NCI-H446 treated with DMSO at 0.1 percent for 48 hours (cell line): ENCODE results near the gene PAK5.

ENCODE experiments used
- DNase-seq: peaks from one replicate; lab custom pipeline; 2025; lab: John Stamatoyannopoulos, UW

The PAK5 gene

DNA sequence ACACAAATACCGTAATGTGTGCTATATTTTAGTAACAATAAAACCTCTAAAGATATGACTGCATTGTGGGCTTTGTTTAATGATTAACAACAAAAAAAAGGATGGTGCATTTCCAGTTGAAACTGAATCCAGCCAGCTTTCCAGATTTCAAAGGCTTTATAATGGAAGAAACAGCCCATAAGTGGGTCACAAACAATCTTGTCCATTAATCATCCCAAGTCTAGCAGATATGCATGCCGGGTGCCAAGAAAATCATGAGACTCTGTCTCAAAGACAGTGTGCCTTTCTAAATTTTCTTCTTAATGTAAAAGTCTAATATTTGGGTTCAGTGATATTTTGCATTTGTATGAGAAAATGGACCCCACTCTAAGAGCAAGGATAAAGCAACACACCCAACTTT is 345.1 kb downstream of the PAK5 start:
- peak; percentile 74 for DNase-seq

DNA sequence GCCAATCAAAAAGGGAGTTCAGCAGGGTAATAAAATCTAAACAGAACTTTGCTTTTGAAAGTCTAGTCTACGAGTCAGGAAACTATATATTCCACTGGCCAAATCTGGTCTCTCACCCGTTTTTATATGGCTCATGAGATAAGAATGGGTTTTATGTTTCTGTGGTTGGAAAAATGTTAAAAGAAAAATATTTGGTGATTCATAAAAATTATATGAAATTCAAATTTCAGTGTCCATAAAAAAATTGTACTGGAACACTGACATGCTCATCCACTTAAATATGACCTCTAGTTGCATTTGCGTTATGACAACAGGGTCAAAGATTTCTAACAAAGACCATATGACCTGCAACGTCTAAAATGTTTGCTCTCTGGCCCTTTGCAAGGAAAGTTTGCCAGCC is 346.8 kb downstream of the PAK5 start:
- DNase-seq: no peak

DNA sequence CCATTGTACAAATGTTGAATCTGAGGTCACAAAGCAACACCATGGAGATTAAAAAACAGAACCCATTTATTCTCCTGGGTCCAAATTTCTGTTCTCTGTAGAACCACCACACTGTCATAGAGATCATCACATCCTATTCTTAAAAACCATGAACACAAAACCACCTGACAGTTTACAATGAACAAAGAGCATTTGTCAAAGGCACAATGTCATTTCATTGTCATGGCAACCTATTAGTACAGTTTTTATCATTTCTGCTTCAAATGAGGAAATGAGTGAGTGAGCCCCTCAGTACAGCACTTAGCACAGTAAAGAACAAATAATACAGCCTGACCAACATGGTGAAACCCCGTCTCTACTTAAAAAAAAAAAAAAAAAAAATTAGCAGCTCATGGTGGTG is 347.6 kb downstream of the PAK5 start:
- DNase-seq: no peak

DNA sequence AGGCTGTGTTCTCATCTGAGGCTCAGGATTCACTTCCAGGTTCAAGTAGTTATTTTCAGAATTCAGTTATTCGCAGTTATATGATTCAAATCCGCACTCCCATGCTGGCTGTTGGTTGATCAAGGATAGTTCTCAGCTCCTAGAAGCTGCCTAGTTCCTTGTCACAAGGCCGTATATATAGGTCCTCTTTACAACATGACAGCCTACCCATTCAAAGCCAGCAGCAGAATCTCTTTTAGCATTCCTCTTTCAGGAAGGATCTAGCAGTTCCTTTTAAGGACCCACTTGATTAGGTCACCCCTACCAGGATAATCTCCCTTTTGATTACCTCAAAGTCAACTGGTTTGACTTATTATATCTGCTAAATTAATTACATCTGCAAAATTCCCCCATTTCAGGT is 348.2 kb downstream of the PAK5 start:
- DNase-seq: no peak

DNA sequence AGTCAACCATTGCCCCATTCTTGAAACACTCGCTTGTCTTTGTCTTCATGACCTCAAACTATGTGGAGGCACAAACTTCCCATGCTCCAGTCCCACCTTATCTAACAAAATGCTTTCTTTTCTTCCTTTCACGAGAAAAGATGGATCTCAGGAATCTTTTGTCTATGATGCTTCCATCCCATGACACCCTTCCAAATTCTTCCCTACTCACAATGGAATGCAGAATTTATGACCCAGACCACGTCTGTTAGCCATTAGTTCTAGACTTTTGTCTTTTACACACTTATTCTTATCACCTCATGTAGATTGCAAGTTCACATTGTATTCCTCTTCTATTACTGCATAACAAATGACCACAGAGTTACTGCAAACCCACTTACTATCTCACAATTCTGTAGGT is 348.7 kb downstream of the PAK5 start:
- DNase-seq: no peak

DNA sequence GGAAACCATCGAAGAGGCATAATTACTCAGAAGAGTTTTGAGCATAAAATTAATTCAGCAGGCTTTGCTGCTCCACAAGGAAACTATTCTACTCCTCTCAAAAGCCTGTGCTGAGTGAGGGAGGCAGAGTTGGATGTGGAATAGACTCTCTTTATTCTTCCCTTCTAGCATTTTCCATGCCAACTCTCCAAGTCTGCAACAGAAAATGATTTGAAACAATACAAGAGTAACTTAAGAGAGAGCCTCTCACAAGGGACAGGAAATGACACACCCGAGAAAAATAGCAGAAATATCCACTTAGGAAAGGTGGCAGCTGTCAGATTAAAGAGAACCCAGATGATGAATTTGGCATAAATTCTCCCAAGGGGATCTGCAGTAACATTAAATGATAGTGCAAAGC is 350.8 kb downstream of the PAK5 start:
- DNase-seq: no peak
